Heart right ventricle (tissue), 16 donors: ENCODE measurements around the gene KIF1A. TPM values are rescaled to one million over a fixed set of nuclear protein-coding genes. Genes with fewer than 3 reads are reported as not detected.

Source experiments
- ATAC-seq, 8 donors: fragments of 200-7000 bp; cut with Tn5 transposase; one replicate each; pipeline ENCODE4 v1.9.1; 2020; ENCODE audit warnings: mild to moderate bottlenecking in 8 of 8, moderate library complexity in 8 of 8, moderate number of reproducible peaks in 1 of 8
- DNase-seq, 2 donors: peaks; one replicate each; pipeline ENCODE4 v3.0.0-alpha.2; 2020
- H3K27ac ChIP-seq, 10 donors: fragments of 200-600 bp; sonication (generic) in 2 of 10; one replicate each; pipeline versions ENCODE4 v1.5.0 to v1.8.0; 2020 to 2022; ENCODE audit warnings: mild to moderate bottlenecking in 3 of 10
- H3K27me3 ChIP-seq, 7 donors: fragments of 200-600 bp; one replicate each; pipeline ENCODE4 v1.8.0; 2021 to 2022; ENCODE audit warnings: mild to moderate bottlenecking in 2 of 7
- H3K36me3 ChIP-seq, 9 donors: fragments of 200-600 bp; sonication (generic) in 1 of 9; one replicate each; pipeline versions ENCODE4 v1.5.0 to v1.8.0; 2020 to 2022; ENCODE audit warnings: mild to moderate bottlenecking in 2 of 9
- H3K4me1 ChIP-seq, 9 donors: fragments of 200-600 bp; sonication (generic) in 1 of 9; one replicate each; pipeline versions ENCODE4 v1.5.0 to v1.8.0; 2020 to 2022; ENCODE audit warnings: mild to moderate bottlenecking in 4 of 9
- H3K4me3 ChIP-seq, 10 donors: fragments of 200-600 bp; sonication (generic) in 2 of 10; one replicate each; pipeline versions ENCODE4 v1.5.0 to v1.8.0; 2020 to 2022; ENCODE audit warnings: mild to moderate bottlenecking in 7 of 10, moderate library complexity in 2 of 10
- H3K9me3 ChIP-seq, 11 donors: fragments of 200-600 bp in 10 of 11; sonication (generic) in 2 of 11; one replicate each; pipeline versions ENCODE4 v1.5.0 to v1.8.0; 2013 to 2022; ENCODE audit warnings: mild to moderate bottlenecking in 2 of 11, control low read depth in 1 of 11, moderate library complexity in 1 of 11
- WGBS, 2 donors: extraction: QIAGEN DNeasy Blood & Tissue Kit; methylation state at CpG; one replicate each; pipeline ENCODE4 v1.1.7; 2013; ENCODE audit warnings: inconsistent platforms in 1 of 2; 5-methylcytosine and 5-hydroxymethylcytosine counted together
- intact Hi-C, 10 donors: fragments of 100-400 bp; cut with DNase I; formaldehyde crosslinking; loops; one replicate each; pipeline versions ENCODE4 v1.11.1 to v1.14.2; 2022
- polyA plus RNA-seq, 2 donors: library from polyadenylated mRNA; stranded (reverse); fragments of 200-250 nt; gene quantifications; one replicate each; pipeline ENCODE4 v1.2.3, GENCODE V29; 2013
- total RNA-seq, 10 donors: library from RNA; stranded (reverse); fragmentation: NEBNext Ultra II Directional in 3 of 10; extraction: Animal tissue kit (Norgen Biotek cat#: 25700) in 3 of 10; gene quantifications; one replicate each; pipeline versions ENCODE4 v1.2.1 to v1.2.4, GENCODE V29; 2021 to 2023
- TF ChIP-seq, protein P1 (sequence below), 9 donors: fragments of 200-600 bp; sonication (generic) in 2 of 9; IDR thresholded peaks; one replicate each; pipeline versions ENCODE4 v1.5.0 to v1.8.0; 2021 to 2022; ENCODE audit warnings: antibody characterized with exemption in 9 of 9, mild to moderate bottlenecking in 5 of 9, moderate library complexity in 1 of 9
- donor health status: Arrhythmogenic right ventricular cardiomyopathy.
- donor health status: ischemic (EF 13 %, LVEDD 7.1; RV severe dilation, severe dysfunction).
- donor health status: healthy with polysubstance abuse.
- donor health status: DM: no; HTN: yes; CAD: no.
- donor health status: DM: no; HTN: no; CAD: no.
- donor health status: ischemic (EF 25% LVEDD 6.9; RV normal size, moderate dysfunction).
- donor health status: ischemic (EF 25% LVEDD 5.7; RV mildly dilated, moderate dysfunction).
- donor health status: healthy.
- donor health status: DM: yes; HTN: yes; CAD: no.
- donor health status: Ischemic cardiomyopathy.
- donor health status: ischemic (EF 35%, LVEDD 5.7; RV mildly dilated, moderate dysfunction).
- donor health status: nonischemic (EF 11% LVEDD 7.7; RV severe dilation, severe dysfunction).
- donor health status: DM: yes; HTN: yes; CAD: no.
- donor health status: PGD.
- donor health status: ischemic (EF 29% LVEDD 5.4; RV normal size, mild dysfunction).
- donor health status: nonischemic (EF 23%, LVEDD 6.1; RV moderate dilation, normal function).

KIF1A gene
- total and polyA plus RNA-seq, 12 donors, result 0.37 to 21.4 (median 1.4) TPM

GRCh38 chr2:240815761-240816583 lies 4.0 kb downstream of the KIF1A start:
- peaks cover 0 to 18% (median 0%) of the 10 kb centered on the region in 11 donors for H3K9me3 ChIP-seq
- H3K27me3 ChIP-seq, result peaks cover 18 to 43% (median 34%) of the 10 kb centered on the region in 7 donors
- H3K27ac ChIP-seq, result no peak overlapping the region
- peaks cover 0 to 20% (median 16%) of the 10 kb centered on the region in 9 donors for H3K4me1 ChIP-seq
- no peak overlapping the region for H3K4me3 ChIP-seq
- DNase-seq (no peak), ATAC-seq (no peak)
- intact Hi-C loops, result no loop called here
- H3K36me3 ChIP-seq, result no peaks in the 10 kb centered on the region
- 79 to 85% methylated on average over 9 of the region's 9 CpGs for WGBS, 2 donors
- TF ChIP-seq, protein P1, sequence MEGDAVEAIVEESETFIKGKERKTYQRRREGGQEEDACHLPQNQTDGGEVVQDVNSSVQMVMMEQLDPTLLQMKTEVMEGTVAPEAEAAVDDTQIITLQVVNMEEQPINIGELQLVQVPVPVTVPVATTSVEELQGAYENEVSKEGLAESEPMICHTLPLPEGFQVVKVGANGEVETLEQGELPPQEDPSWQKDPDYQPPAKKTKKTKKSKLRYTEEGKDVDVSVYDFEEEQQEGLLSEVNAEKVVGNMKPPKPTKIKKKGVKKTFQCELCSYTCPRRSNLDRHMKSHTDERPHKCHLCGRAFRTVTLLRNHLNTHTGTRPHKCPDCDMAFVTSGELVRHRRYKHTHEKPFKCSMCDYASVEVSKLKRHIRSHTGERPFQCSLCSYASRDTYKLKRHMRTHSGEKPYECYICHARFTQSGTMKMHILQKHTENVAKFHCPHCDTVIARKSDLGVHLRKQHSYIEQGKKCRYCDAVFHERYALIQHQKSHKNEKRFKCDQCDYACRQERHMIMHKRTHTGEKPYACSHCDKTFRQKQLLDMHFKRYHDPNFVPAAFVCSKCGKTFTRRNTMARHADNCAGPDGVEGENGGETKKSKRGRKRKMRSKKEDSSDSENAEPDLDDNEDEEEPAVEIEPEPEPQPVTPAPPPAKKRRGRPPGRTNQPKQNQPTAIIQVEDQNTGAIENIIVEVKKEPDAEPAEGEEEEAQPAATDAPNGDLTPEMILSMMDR (IDR thresholded peaks at IDR 0.05), result no peak

DNA sequence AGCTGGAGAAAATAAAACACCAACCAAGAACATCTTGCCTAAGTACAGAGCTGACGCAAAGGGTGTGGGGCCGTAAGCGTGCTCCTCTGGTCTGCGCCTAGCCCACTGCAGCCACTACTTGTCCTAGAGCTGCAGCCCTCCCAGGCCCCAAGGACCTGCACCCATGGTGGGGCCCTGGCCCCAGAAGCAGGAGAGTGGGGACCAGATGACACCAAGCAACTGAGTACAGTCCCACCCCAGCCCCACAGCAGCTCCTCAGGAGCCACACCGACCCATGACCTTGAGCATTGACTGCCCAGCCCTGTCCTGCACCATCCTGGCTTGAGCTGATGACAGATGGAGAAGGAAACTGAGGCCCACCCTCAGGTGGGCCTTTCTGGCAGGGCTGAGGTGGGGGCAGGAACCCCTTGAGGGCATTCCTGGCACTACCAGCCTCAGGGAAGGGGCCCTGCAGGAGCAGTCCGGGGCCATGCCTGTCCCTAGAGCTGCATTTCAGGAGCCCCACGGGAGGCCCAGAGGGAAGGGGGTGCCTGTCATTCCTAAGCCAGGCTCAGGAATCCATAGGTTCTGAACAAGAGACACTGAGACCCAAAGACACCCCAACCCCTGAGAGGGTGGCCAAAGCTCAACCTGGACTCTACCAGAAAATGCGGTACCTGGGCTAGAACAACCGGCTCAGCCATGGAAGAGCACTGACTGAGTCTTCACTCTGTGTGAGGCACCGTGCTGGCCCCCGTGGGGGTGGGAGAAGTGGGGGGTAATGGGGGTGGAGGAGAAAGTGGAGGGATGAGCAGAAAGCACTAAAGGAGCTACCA lies 4.9 kb downstream of the KIF1A start:
- ATAC-seq (no peak), DNase-seq (no peak)
- H3K27me3 ChIP-seq, result peaks cover 11 to 35% (median 26%) of the 10 kb centered on the region in 7 donors
- H3K4me1 ChIP-seq, result peaks cover 0 to 13% (median 10%) of the 10 kb centered on the region in 9 donors
- 91 to 92% methylated on average over 11 of the region's 11 CpGs for WGBS, 2 donors
- no peak overlapping the region for H3K27ac ChIP-seq
- H3K4me3 ChIP-seq, result no peak overlapping the region
- TF ChIP-seq, protein P1 (IDR thresholded peaks at IDR 0.05), result no peak
- intact Hi-C loops, result no loop called here
- no peaks in the 10 kb centered on the region for H3K36me3 ChIP-seq
- peaks cover 0 to 18% (median 0%) of the 10 kb centered on the region in 11 donors for H3K9me3 ChIP-seq

GRCh38 chr2:240814280-240814679 lies 5.7 kb downstream of the KIF1A start:
- no peak for ATAC-seq
- TF ChIP-seq, protein P1 (IDR thresholded peaks at IDR 0.05), result no peak
- Histone ChIP-seq H3K4me3 (no peak overlapping the region), H3K4me1 (peaks cover 0 to 8% (median 5%) of the 10 kb centered on the region in 9 donors), H3K27ac (no peak overlapping the region), H3K36me3 (no peaks in the 10 kb centered on the region), H3K9me3 (peaks cover 0 to 18% (median 0%) of the 10 kb centered on the region in 11 donors), H3K27me3 (peaks cover 2 to 32% (median 18%) of the 10 kb centered on the region in 7 donors)
- intact Hi-C loops, result no loop called here
- 89 to 93% methylated on average over 4 of the region's 4 CpGs for WGBS, 2 donors
- no peak for DNase-seq

DNA sequence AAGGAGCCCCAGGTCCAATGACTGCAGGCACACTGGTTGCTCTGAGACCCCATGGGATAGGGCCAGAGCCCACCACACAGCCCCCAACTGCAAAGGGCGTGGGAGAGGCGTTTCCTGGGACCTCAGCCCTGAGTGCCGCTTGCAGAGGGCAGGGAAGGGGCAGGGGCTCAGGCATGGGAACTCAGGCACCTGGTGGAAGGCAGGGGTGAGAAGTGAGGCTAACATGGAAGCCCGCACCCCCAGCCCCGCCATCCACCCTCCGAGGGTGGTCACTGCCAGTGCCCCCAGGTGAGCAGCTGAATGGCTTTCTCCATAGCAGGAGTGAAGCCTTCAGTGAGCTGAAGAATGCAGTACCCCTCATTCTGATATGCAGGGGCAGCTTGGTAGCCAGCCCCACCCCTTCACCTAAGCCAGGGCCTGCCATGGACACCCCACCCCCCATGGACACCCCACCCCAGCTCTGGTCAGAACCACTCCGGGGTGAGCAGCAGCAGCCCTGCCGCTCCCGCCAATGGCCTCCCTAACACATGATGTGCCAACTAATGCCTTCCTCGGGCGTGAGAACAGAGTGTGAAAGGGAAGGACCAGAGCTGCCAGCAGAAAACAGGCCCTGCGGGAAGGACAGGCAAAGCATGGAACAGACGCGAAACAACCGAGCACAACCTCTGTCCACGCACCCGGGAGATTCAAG lies 6.6 kb downstream of the KIF1A start:
- intact Hi-C loops, result no loop called here
- Histone ChIP-seq H3K4me1 (no peaks in the 10 kb centered on the region), H3K9me3 (peaks cover 0 to 18% (median 0%) of the 10 kb centered on the region in 11 donors), H3K4me3 (no peak overlapping the region), H3K27ac (no peak overlapping the region), H3K27me3 (peaks cover 0 to 32% (median 10%) of the 10 kb centered on the region in 7 donors), H3K36me3 (no peaks in the 10 kb centered on the region)
- DNase-seq (no peak), ATAC-seq (no peak)
- 94% methylated on average over 17 of the region's 17 CpGs for WGBS, 2 donors
- TF ChIP-seq, protein P1 (IDR thresholded peaks at IDR 0.05), result no peak
